BLaER1 treated with 17β-estradiol and CSF1 and Interleukin-3, amounts not matched to agents 10 nM and 100 nM (cell line): ENCODE measurements around the gene IFITM5.

ENCODE experiments used
- H3K27ac ChIP-seq, 11 experiments: shearing (Covaris generic); formaldehyde crosslinking; 2 replicates each; pipeline ENCODE4 v1.8.1; 2022
- H3K27me3 ChIP-seq, 11 experiments: shearing (Covaris generic); formaldehyde crosslinking; 2 replicates each; pipeline ENCODE4 v1.8.1; 2022
- H3K36me3 ChIP-seq, 11 experiments: shearing (Covaris generic); formaldehyde crosslinking; 2 replicates each; pipeline ENCODE4 v1.8.1; 2022
- H3K4me1 ChIP-seq, 10 experiments: shearing (Covaris generic); formaldehyde crosslinking; 2 replicates each; pipeline ENCODE4 v1.8.1; 2022
- H3K4me2 ChIP-seq, 11 experiments: shearing (Covaris generic); formaldehyde crosslinking; 2 replicates each; pipeline ENCODE4 v1.8.1; 2022
- H3K4me3 ChIP-seq, 10 experiments: shearing (Covaris generic); formaldehyde crosslinking; 2 replicates each; pipeline ENCODE4 v1.8.1; 2022
- H3K9ac ChIP-seq, 11 experiments: shearing (Covaris generic); formaldehyde crosslinking; 2 replicates each; pipeline ENCODE4 v1.8.1; 2022
- H3K9me3 ChIP-seq, 11 experiments: shearing (Covaris generic); formaldehyde crosslinking; replicated peaks in 1 of 11; 2 replicates each; pipeline ENCODE4 v1.8.1; 2022
- H4K20me1 ChIP-seq, 11 experiments: shearing (Covaris generic); formaldehyde crosslinking; 2 replicates each; pipeline ENCODE4 v1.8.1; 2022
- Cebpa-rat ChIP-seq, 11 experiments: shearing (Covaris generic); IDR thresholded peaks; 2 replicates each; pipeline ENCODE4 v1.8.1; 2022

The IFITM5 gene

GRCh38 chr11:252666-253065, 46.7 kb downstream of the IFITM5 start:
- no peak for TF ChIP-seq Cebpa-rat (IDR thresholded peaks at IDR 0.05)
- no peak overlapping the region for H3K4me2 ChIP-seq
- H4K20me1 ChIP-seq = peaks cover 0 to 45% (median 19%) of the 10 kb centered on the region in 11 experiments; a peak in 11 of 22 replicates
- H3K27ac ChIP-seq = no peak overlapping the region
- H3K27me3 ChIP-seq = no peaks in the 10 kb centered on the region
- no peak overlapping the region for H3K4me3 ChIP-seq
- peaks cover 4 to 13% (median 9%) of the 10 kb centered on the region in 10 experiments; a peak in 16 of 20 replicates for H3K4me1 ChIP-seq
- peaks cover 60 to 65% (median 61%) of the 10 kb centered on the region in 11 experiments for H3K36me3 ChIP-seq
- no peaks in the 10 kb centered on the region for H3K9me3 ChIP-seq
- no peak overlapping the region for H3K9ac ChIP-seq

- peaks cover 0 to 5% (median 0%) of the 10 kb centered on the region in 10 experiments; a peak in 4 of 20 replicates for H3K4me1 ChIP-seq
- no peak for TF ChIP-seq Cebpa-rat (IDR thresholded peaks at IDR 0.05)
- no peak overlapping the region for H3K4me3 ChIP-seq
- H3K4me2 ChIP-seq = no peak overlapping the region
- no peak overlapping the region for H3K27ac ChIP-seq
- no peaks in the 10 kb centered on the region for H3K9me3 ChIP-seq
- no peak overlapping the region for H3K9ac ChIP-seq
- H3K27me3 ChIP-seq = no peaks in the 10 kb centered on the region
- peaks cover 71 to 76% (median 73%) of the 10 kb centered on the region in 11 experiments for H3K36me3 ChIP-seq
- H4K20me1 ChIP-seq = peaks cover 0 to 46% (median 19%) of the 10 kb centered on the region in 11 experiments; a peak in 12 of 22 replicates
Observed at GRCh38 chr11:251550-251949, 47.8 kb downstream of the IFITM5 start.

GRCh38 chr11:250740-251299, 48.5 kb downstream of the IFITM5 start:
- no peaks in the 10 kb centered on the region for H3K9me3 ChIP-seq
- H3K4me1 ChIP-seq = peaks cover 0 to 5% (median 0%) of the 10 kb centered on the region in 10 experiments; a peak in 3 of 20 replicates
- peak overlapping the region in 1 of 11 experiments; percentile 13; a peak in 1 of 22 replicates for H3K27ac ChIP-seq
- H3K9ac ChIP-seq = peak overlapping the region in 2 of 11 experiments; percentile 1 to 23; a peak in 1 of 22 replicates
- no peaks in the 10 kb centered on the region for H3K27me3 ChIP-seq
- no peak for TF ChIP-seq Cebpa-rat (IDR thresholded peaks at IDR 0.05)
- H4K20me1 ChIP-seq = peaks cover 0 to 52% (median 21%) of the 10 kb centered on the region in 11 experiments; a peak in 13 of 22 replicates
- H3K4me2 ChIP-seq = peak overlapping the region in 1 of 11 experiments; percentile 26; a peak in 1 of 22 replicates
- H3K4me3 ChIP-seq = no peak overlapping the region
- peaks cover 78 to 83% (median 80%) of the 10 kb centered on the region in 11 experiments for H3K36me3 ChIP-seq

- Histone ChIP-seq H3K36me3 (peaks cover 84 to 88% (median 85%) of the 10 kb centered on the region in 11 experiments), H4K20me1 (peaks cover 0 to 58% (median 21%) of the 10 kb centered on the region in 11 experiments; a peak in 13 of 22 replicates), H3K4me3 (no peak overlapping the region), H3K4me2 (no peak overlapping the region), H3K27ac (peak overlapping the region in 1 of 11 experiments; percentile 11; a peak in 1 of 22 replicates), H3K27me3 (no peaks in the 10 kb centered on the region), H3K9me3 (no peaks in the 10 kb centered on the region), H3K9ac (peak overlapping the region in 3 of 11 experiments; percentile 1 to 23 (median 5); a peak in 2 of 22 replicates), H3K4me1 (peaks cover 0 to 5% (median 0%) of the 10 kb centered on the region in 10 experiments; a peak in 3 of 20 replicates)
- TF ChIP-seq Cebpa-rat (IDR thresholded peaks at IDR 0.05) = no peak
Observed at GRCh38 chr11:250274-250673, 49.1 kb downstream of the IFITM5 start.

- H3K4me2 ChIP-seq = no peak overlapping the region
- H4K20me1 ChIP-seq = peaks cover 0 to 63% (median 21%) of the 10 kb centered on the region in 11 experiments; a peak in 13 of 22 replicates
- H3K27ac ChIP-seq = no peak overlapping the region
- H3K9me3 ChIP-seq = no peaks in the 10 kb centered on the region
- H3K27me3 ChIP-seq = no peaks in the 10 kb centered on the region
- H3K9ac ChIP-seq = peak overlapping the region in 4 of 11 experiments; percentile 3 to 33 (median 8); a peak in 3 of 22 replicates
- H3K4me3 ChIP-seq = no peak overlapping the region
- H3K36me3 ChIP-seq = peaks cover 96 to 99% (median 97%) of the 10 kb centered on the region in 11 experiments
- peaks cover 0 to 5% (median 0%) of the 10 kb centered on the region in 10 experiments; a peak in 3 of 20 replicates for H3K4me1 ChIP-seq
- TF ChIP-seq Cebpa-rat (IDR thresholded peaks at IDR 0.05) = no peak
Observed at GRCh38 chr11:249062-249461, 50.3 kb downstream of the IFITM5 start.
